ENCODE results near the gene FBXL16. TPM values are rescaled to one million over a fixed set of nuclear protein-coding genes. Genes with fewer than 3 reads are reported as not detected.
A peak's percentile ranks its signal among the peaks of the same experiment; 100 is the strongest.

The FBXL16 gene
- total RNA-seq, 4 donors from 2014 or later: 0.21 to 0.37 TPM; not detected in 2

DNA sequence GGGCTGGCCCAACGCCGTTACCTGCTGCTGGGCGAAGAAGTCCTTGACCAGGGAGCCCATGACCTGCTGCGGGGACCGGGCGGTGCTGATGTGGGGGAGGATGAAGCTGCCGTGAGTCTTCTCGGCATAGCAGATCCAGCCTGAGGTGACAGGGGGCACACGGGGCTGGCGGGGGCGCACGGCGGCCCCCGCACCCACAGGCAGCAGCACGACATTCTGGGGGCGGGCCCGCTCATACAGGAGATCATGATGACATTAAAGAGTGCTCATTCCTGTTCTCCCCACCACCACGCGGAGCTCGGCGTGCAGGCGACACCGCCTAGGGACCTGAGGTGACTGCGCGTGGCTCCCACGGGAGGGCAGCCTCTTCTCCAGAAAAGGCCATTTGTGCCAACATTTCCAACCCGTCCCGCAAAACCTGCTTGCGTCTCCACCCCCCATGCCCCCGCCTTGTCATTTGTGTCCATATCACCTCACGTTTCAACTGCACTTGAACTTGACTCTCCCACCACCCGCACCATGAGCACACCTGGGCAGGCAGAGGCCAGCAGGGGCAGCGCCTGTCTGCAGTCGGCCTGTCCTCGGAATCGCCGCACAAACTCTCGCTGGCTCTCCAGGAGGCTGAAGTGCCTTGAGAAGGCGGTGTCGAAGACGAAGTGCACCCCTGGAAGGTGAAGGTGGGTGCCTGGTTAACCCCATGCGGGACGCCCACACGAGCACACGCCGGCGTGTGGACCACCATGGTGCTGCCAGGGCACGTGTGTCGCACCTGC is 28.8 kb upstream of the FBXL16 start:
- TF ChIP-seq, protein P1, sequence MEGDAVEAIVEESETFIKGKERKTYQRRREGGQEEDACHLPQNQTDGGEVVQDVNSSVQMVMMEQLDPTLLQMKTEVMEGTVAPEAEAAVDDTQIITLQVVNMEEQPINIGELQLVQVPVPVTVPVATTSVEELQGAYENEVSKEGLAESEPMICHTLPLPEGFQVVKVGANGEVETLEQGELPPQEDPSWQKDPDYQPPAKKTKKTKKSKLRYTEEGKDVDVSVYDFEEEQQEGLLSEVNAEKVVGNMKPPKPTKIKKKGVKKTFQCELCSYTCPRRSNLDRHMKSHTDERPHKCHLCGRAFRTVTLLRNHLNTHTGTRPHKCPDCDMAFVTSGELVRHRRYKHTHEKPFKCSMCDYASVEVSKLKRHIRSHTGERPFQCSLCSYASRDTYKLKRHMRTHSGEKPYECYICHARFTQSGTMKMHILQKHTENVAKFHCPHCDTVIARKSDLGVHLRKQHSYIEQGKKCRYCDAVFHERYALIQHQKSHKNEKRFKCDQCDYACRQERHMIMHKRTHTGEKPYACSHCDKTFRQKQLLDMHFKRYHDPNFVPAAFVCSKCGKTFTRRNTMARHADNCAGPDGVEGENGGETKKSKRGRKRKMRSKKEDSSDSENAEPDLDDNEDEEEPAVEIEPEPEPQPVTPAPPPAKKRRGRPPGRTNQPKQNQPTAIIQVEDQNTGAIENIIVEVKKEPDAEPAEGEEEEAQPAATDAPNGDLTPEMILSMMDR (IDR thresholded peaks at IDR 0.05): no peak
- TF ChIP-seq POLR2A (IDR thresholded peaks at IDR 0.05): no peak
- Histone ChIP-seq H3K36me3 (no peaks in the 10 kb centered on the region), H3K27me3 (no peaks in the 10 kb centered on the region), H3K9me3 (no peaks in the 10 kb centered on the region), H3K4me3 (no peak overlapping the region), H3K4me1 (no peaks in the 10 kb centered on the region), H3K27ac (no peak overlapping the region)
- no peak for DNase-seq
- intact Hi-C loops (cut with DNase I; ENCODE audit: low total_unique reads): no loop called here

DNA sequence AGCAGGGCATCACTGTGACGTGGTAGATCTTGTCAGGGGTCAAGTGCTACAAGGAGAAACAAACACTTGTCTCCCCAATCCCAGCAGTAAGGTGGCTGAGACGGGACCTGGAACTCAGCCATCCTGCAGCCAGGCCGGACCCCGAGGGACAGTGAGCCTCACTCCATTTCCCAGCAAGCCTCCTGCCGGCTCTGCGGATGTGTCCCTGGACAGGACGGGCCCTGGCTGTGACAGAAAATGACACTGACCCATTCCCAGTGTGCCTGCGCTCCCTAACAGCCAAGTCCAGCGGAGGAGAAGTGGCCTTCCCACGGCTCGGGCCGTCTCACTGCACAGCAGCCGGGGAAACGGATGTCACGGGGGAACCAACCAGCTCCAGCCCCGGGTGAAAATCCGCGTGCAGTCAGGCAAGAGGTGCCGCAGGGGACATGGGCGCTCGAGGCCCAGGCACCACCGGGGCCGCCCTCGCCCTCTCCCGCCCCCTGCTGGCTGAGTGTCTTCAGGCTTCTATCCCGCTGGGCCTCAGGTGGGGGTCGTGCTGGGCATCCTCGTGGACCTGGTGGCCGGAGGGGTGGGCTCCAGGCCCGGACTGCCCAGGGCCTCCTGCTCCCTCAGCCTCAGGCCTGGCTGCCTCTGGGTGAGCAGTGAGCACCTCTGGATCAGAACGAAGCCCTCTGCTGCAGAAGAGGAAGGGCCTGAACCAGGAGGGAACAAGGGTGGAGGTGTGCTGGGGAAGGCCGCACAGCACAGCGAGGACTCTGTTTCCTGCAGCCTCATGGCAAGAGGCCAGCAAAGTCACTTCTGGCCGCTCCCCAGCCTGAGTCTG is 28.0 kb upstream of the FBXL16 start:
- no peaks in the 10 kb centered on the region for H3K9me3 ChIP-seq
- peaks cover 0 to 4% of the 10 kb centered on the region in 2 donors for H3K27me3 ChIP-seq
- H3K36me3 ChIP-seq: no peaks in the 10 kb centered on the region
- intact Hi-C loops (cut with DNase I; ENCODE audit: low total_unique reads): no loop called here
- H3K4me1 ChIP-seq: no peaks in the 10 kb centered on the region
- TF ChIP-seq, protein P1 (IDR thresholded peaks at IDR 0.05): no peak
- TF ChIP-seq POLR2A (IDR thresholded peaks at IDR 0.05): no peak
- H3K4me3 ChIP-seq: no peak overlapping the region
- peak in 1 of 2 donors; percentile 17 for DNase-seq
- H3K27ac ChIP-seq: no peak overlapping the region

DNA sequence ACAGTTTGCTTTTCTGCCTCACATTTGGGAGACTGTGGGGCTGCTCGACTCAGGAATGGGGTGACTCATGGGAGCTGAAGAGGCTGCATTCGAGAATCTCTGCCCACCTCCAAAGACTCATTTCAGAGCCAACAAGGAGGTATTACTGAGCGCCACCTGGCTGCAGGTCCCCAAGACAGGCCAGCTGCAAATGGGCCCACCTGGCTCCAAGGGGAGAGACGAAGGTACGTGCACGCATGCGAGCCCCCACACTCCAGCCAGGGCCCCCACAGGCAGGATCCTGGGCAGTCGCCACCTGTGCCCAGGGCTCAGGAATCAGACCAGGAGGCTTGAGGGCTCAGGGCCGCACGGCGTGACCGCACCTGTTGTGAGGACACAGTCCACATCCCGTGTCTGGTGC is 27.3 kb upstream of the FBXL16 start:
- H3K27ac ChIP-seq: no peak overlapping the region
- peaks cover 0 to 2% of the 10 kb centered on the region in 2 donors for H3K4me1 ChIP-seq
- H3K4me3 ChIP-seq: no peak overlapping the region
- intact Hi-C loops (cut with DNase I; ENCODE audit: low total_unique reads): no loop called here
- no peaks in the 10 kb centered on the region for H3K36me3 ChIP-seq
- no peak for DNase-seq
- TF ChIP-seq, protein P1 (IDR thresholded peaks at IDR 0.05): no peak
- no peak for TF ChIP-seq POLR2A (IDR thresholded peaks at IDR 0.05)
- H3K9me3 ChIP-seq: no peaks in the 10 kb centered on the region
- H3K27me3 ChIP-seq: peaks cover 0 to 10% of the 10 kb centered on the region in 2 donors

DNA sequence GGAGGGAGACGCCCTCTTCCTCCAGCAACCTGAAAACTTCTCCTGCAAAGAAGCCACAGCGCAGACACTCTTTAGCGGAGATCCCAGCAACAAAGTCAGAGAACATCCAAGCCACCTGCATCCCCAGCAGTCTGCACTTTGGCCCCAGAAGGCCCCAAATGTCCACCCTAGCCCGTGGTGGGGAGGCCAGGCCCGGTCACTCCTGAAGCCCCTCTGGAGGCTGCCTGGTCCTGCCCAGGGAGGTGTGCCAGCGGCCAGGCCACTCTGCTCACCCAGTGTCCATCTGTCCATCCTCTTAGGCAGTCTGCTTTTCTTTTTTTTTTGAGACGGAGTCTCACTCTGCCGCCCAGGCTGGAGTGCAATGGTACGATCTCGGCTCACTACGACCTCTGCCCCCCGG is 26.7 kb upstream of the FBXL16 start:
- H3K27me3 ChIP-seq: peaks cover 0 to 16% of the 10 kb centered on the region in 2 donors
- TF ChIP-seq, protein P1 (IDR thresholded peaks at IDR 0.05): no peak
- TF ChIP-seq POLR2A (IDR thresholded peaks at IDR 0.05): no peak
- peaks cover 0 to 8% of the 10 kb centered on the region in 2 donors for H3K4me1 ChIP-seq
- H3K4me3 ChIP-seq: no peak overlapping the region
- intact Hi-C loops (cut with DNase I; ENCODE audit: low total_unique reads): no loop called here
- no peak overlapping the region for H3K27ac ChIP-seq
- no peak for DNase-seq
- no peaks in the 10 kb centered on the region for H3K36me3 ChIP-seq
- no peaks in the 10 kb centered on the region for H3K9me3 ChIP-seq
